Measurements from ENCODE around the gene GRM8.

- TF ChIP-seq, protein P1, sequence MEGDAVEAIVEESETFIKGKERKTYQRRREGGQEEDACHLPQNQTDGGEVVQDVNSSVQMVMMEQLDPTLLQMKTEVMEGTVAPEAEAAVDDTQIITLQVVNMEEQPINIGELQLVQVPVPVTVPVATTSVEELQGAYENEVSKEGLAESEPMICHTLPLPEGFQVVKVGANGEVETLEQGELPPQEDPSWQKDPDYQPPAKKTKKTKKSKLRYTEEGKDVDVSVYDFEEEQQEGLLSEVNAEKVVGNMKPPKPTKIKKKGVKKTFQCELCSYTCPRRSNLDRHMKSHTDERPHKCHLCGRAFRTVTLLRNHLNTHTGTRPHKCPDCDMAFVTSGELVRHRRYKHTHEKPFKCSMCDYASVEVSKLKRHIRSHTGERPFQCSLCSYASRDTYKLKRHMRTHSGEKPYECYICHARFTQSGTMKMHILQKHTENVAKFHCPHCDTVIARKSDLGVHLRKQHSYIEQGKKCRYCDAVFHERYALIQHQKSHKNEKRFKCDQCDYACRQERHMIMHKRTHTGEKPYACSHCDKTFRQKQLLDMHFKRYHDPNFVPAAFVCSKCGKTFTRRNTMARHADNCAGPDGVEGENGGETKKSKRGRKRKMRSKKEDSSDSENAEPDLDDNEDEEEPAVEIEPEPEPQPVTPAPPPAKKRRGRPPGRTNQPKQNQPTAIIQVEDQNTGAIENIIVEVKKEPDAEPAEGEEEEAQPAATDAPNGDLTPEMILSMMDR (IDR thresholded peaks at IDR 0.05; ENCODE audit: low read depth, low read length, poor library complexity, severe bottlenecking), result no peak
- TF ChIP-seq EZH2phosphoT487 (IDR thresholded peaks at IDR 0.05; ENCODE audit: borderline replicate concordance, low read length), result no peak; the same call in none of the 2 replicates
These were observed 1.0 kb downstream of the GRM8 start for GRCh38 chr7:127251465-127252376.
